Body of pancreas (tissue), 4 donors: ENCODE data around the gene ABCB8.

Experiments used
- CTCF ChIP-seq, 7 experiments: fragments of 450-650 bp in 4 of 7; fragments of 200-600 bp in 3 of 7; sonication (generic) in 3 of 7; IDR thresholded peaks; one replicate each; pipeline ENCODE4 v1.5.1; 2016 to 2019; ENCODE audit warnings: antibody characterized with exemption in 7 of 7
- POLR2A ChIP-seq, 3 donors: fragments of 450-650 bp; IDR thresholded peaks; one replicate each; pipeline ENCODE4 v1.6.1; 2016; ENCODE audit warnings: antibody characterized with exemption in 3 of 3, mild to moderate bottlenecking in 2 of 3

- no peak for TF ChIP-seq CTCF (IDR thresholded peaks at IDR 0.05)
- TF ChIP-seq POLR2A (IDR thresholded peaks at IDR 0.05): no peak
Measured at GRCh38 chr7:151018421-151019129, 9.7 kb upstream of the ABCB8 start.
